Activated CD8-positive, alpha-beta memory T cell treated with anti-CD3 and anti-CD28 coated beads, Interleukin-2, amount 10 ng/mL, durations not matched to agents 7 days and 5 days (primary cell): Measurements from ENCODE around the gene RPTOR. TPM values are rescaled to one million over a fixed set of nuclear protein-coding genes. Genes with fewer than 3 reads are reported as not detected.

Experiments used
- ATAC-seq: fragments of 150-1000 bp; cut with Tn5 transposase; one replicate; pipeline ENCODE4 v1.10.0; 2021; ENCODE audit warnings: moderate library complexity
- CTCF ChIA-PET: fragments of 350-600 bp; sonication (Branson Sonifier 250); formaldehyde crosslinking; loops from one replicate; lab custom pipeline; 2021; ENCODE audit warnings: antibody characterized with exemption; lab: Charles Lee
- DNase-seq: peaks from one replicate; pipeline ENCODE4 v3.0.0-alpha.2; 2020
- H3K27ac Mint-ChIP-seq: one replicate; pipeline ENCODE4 v1.8.0; 2021; ENCODE audit warnings: mild to moderate bottlenecking, mixed read lengths
- H3K27me3 Mint-ChIP-seq: one replicate; pipeline ENCODE4 v1.8.0; 2021; ENCODE audit warnings: mixed read lengths
- H3K36me3 Mint-ChIP-seq: one replicate; pipeline ENCODE4 v1.8.0; 2021; ENCODE audit warnings: mild to moderate bottlenecking, mixed read lengths
- H3K4me1 Mint-ChIP-seq: one replicate; pipeline ENCODE4 v1.8.0; 2021; ENCODE audit warnings: mixed read lengths
- H3K4me3 Mint-ChIP-seq: one replicate; pipeline ENCODE4 v1.8.0; 2021; ENCODE audit warnings: mild to moderate bottlenecking, moderate library complexity, mixed read lengths
- H3K9me3 Mint-ChIP-seq: one replicate; pipeline ENCODE4 v1.8.0; 2022; ENCODE audit warnings: low read depth, mixed read lengths
- total RNA-seq, 2 experiments: library from RNA; stranded (reverse); gene quantifications; one replicate each; pipeline ENCODE4 v1.2.3, GENCODE V29; 2021

RPTOR gene
- total RNA-seq, 2 experiments from 2014 or later: 60.4 to 87.0 TPM

- ATAC-seq: no peak
Measured at GRCh38 chr17:80931421-80932265, 387.0 kb downstream of the RPTOR start.

GRCh38 chr17:80935526-80935925, 390.9 kb downstream of the RPTOR start:
- DNase-seq (no peak), ATAC-seq (no peak)
- Mint-ChIP-seq H3K4me3 (no peak overlapping the region), H3K4me1 (peaks cover 46% of the 10 kb centered on the region), H3K9me3 (no peaks in the 10 kb centered on the region), H3K27ac (peak overlapping the region; percentile 20), H3K36me3 (peaks cover 35% of the 10 kb centered on the region), H3K27me3 (no peaks in the 10 kb centered on the region)
- CTCF ChIA-PET: no interaction called here

More at GRCh38 chr17:80931421-80932265, 387.0 kb downstream of the RPTOR start:
- H3K27me3 Mint-ChIP-seq: no peaks in the 10 kb centered on the region
- peaks cover 12% of the 10 kb centered on the region for H3K4me1 Mint-ChIP-seq
- H3K4me3 Mint-ChIP-seq: no peak overlapping the region
- no peaks in the 10 kb centered on the region for H3K9me3 Mint-ChIP-seq
- CTCF ChIA-PET: no interaction called here
- DNase-seq: no peak
- peaks cover 43% of the 10 kb centered on the region for H3K36me3 Mint-ChIP-seq
- H3K27ac Mint-ChIP-seq: no peak overlapping the region

GRCh38 chr17:80936218-80936617, 391.6 kb downstream of the RPTOR start:
- no peaks in the 10 kb centered on the region for H3K27me3 Mint-ChIP-seq
- DNase-seq: no peak
- ATAC-seq: no peak
- H3K27ac Mint-ChIP-seq: no peak overlapping the region
- no peak overlapping the region for H3K4me3 Mint-ChIP-seq
- peaks cover 46% of the 10 kb centered on the region for H3K4me1 Mint-ChIP-seq
- peaks cover 38% of the 10 kb centered on the region for H3K36me3 Mint-ChIP-seq
- H3K9me3 Mint-ChIP-seq: no peaks in the 10 kb centered on the region
- CTCF ChIA-PET: interaction anchor here (1.1 to 1.2 kb wide), 2 partner anchors 37 to 166 kb away, joined by 3 to 4 read pairs; no protein-coding TSS in a partner anchor

DNA sequence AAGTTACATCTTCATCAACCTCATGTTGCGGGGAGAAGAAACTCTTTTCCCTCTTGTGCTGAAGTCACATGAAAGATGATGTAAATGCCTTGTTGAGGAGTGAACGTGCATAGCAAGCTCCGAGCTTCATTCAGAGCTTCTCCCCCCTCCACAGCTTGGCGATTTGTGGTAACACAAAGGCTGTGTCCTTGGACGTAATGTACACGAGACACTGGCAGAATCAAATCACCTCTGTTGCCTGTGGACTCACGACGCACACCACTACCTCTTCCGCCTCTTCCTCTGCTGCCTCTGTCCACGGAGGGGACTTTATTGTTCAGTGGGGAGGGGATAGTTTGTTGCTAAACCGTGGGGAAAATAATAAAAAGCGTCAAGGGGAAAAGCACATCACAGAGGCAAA, 392.1 kb downstream of the RPTOR start:
- peaks cover 39% of the 10 kb centered on the region for H3K36me3 Mint-ChIP-seq
- no peaks in the 10 kb centered on the region for H3K27me3 Mint-ChIP-seq
- no peaks in the 10 kb centered on the region for H3K9me3 Mint-ChIP-seq
- CTCF ChIA-PET: interaction anchor here (1.1 to 1.2 kb wide), 2 partner anchors 37 to 166 kb away, joined by 3 to 4 read pairs; no protein-coding TSS in a partner anchor
- H3K4me1 Mint-ChIP-seq: peaks cover 46% of the 10 kb centered on the region
- no peak for DNase-seq
- no peak overlapping the region for H3K27ac Mint-ChIP-seq
- ATAC-seq: no peak
- H3K4me3 Mint-ChIP-seq: no peak overlapping the region

- ATAC-seq (peak; percentile 7), DNase-seq (no peak)
- Mint-ChIP-seq H3K4me3 (no peak overlapping the region), H3K9me3 (no peaks in the 10 kb centered on the region), H3K27me3 (no peaks in the 10 kb centered on the region), H3K4me1 (peaks cover 46% of the 10 kb centered on the region), H3K27ac (peak overlapping the region; percentile 91), H3K36me3 (peaks cover 46% of the 10 kb centered on the region)
- CTCF ChIA-PET: interaction anchor here (0.8 to 2.0 kb wide), 10 partner anchors 15 to 514 kb away, joined by 3 to 6 read pairs (median 4); no protein-coding TSS in a partner anchor
Measured at GRCh38 chr17:80937462-80938381, 393.1 kb downstream of the RPTOR start.

GRCh38 chr17:80938556-80938955, 393.9 kb downstream of the RPTOR start:
- H3K4me3 Mint-ChIP-seq: peak overlapping the region; percentile 37
- ATAC-seq (peak; percentile 81), DNase-seq (peak; percentile 89)
- H3K27me3 Mint-ChIP-seq: no peaks in the 10 kb centered on the region
- no peaks in the 10 kb centered on the region for H3K9me3 Mint-ChIP-seq
- peak overlapping the region; percentile 91 for H3K27ac Mint-ChIP-seq
- CTCF ChIA-PET: interaction anchor here (0.8 to 2.0 kb wide), 8 partner anchors 16 to 515 kb away, joined by 3 to 6 read pairs (median 4); no protein-coding TSS in a partner anchor
- H3K4me1 Mint-ChIP-seq: peaks cover 46% of the 10 kb centered on the region
- H3K36me3 Mint-ChIP-seq: peaks cover 46% of the 10 kb centered on the region

- no peak for ATAC-seq
- peaks cover 47% of the 10 kb centered on the region for H3K36me3 Mint-ChIP-seq
Measured at GRCh38 chr17:80939151-80940145, 394.8 kb downstream of the RPTOR start.

DNA sequence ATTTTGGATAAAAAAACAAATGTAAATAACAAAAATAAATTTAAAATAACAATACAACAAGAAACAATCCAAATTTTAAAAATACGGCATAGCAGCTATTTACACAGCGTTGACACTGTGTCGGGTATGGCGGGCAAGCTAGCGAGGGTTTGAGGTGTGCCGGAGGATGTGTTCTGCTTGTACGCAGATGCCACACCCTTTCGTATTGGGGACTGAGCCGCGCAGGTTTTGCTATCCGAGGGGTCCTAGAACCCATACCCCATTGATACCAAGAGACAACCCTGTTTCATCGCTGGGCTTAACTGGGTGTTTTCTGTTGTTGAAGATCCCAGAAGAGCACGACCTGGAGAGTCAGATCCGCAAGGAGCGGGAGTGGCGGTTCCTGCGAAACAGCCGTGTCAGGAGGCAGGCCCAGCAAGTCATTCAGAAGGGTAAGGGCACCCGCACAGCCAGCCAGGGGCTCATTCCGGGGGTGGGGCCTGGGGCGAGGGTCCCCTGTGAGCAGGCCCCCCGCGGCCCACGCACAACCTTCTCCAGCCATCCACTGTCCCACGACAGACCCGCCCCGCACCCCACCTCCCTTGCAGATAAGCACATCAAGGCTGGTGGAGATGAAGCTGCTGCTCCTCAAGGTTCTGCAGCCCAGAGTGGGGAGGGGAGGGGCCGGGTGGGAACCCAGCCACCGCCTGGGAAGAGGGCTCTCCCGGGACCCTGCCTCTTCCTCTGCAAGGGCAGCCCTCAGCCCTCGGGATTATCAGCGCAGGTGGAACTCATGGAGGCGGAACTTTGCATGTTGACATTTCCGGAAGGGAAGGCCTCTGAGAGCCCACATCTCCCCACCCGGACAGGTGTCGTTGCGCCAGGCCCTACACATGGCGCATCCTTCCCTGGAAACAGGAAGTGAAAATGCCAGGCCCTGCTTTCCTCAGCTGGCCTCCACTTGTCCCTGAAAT, 395.8 kb downstream of the RPTOR start:
- H3K27me3 Mint-ChIP-seq: no peaks in the 10 kb centered on the region
- CTCF ChIA-PET: interaction anchor here (1.4 kb wide), 1 partner anchor 49 kb away, joined by 5 read pairs; no protein-coding TSS in a partner anchor
- no peaks in the 10 kb centered on the region for H3K9me3 Mint-ChIP-seq
- no peak for DNase-seq
- no peak for ATAC-seq
- peaks cover 44% of the 10 kb centered on the region for H3K4me1 Mint-ChIP-seq
- H3K27ac Mint-ChIP-seq: no peak overlapping the region
- H3K36me3 Mint-ChIP-seq: peaks cover 43% of the 10 kb centered on the region
- H3K4me3 Mint-ChIP-seq: no peak overlapping the region

More at GRCh38 chr17:80939151-80940145, 394.8 kb downstream of the RPTOR start:
- peak overlapping the region; percentile 37 for H3K4me3 Mint-ChIP-seq
- peak overlapping the region; percentile 91 for H3K27ac Mint-ChIP-seq
- DNase-seq: no peak
- no peaks in the 10 kb centered on the region for H3K27me3 Mint-ChIP-seq
- CTCF ChIA-PET: interaction anchor here (1.0 to 2.0 kb wide), 6 partner anchors 17 to 515 kb away, joined by 3 to 6 read pairs (median 4); no protein-coding TSS in a partner anchor
- no peaks in the 10 kb centered on the region for H3K9me3 Mint-ChIP-seq
- H3K4me1 Mint-ChIP-seq: peaks cover 46% of the 10 kb centered on the region

DNA sequence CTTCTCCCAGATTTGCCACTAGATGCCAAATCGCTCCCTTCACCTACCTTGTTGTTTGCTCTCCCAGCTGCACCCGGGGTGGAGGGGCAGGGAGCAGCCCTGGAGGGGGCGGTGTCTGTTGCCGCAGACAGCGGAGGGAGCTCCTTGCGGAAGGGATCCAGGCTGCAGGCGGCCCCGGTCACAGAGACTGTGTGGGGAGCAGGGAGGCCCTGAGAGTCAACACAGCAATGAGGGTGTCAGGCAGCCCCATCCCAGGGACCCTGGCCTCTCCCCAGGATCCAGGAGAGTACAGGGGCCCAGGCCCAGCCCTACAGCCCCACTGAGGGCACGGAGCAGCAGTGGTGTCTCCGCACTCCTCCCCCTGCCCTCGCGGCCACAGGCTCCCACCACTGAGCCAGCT, 396.5 kb downstream of the RPTOR start:
- no peak overlapping the region for H3K27ac Mint-ChIP-seq
- CTCF ChIA-PET: no interaction called here

GRCh38 chr17:80941743-80942422, 397.2 kb downstream of the RPTOR start:
- ATAC-seq: no peak

More for the DNA sequence above, 396.5 kb downstream of the RPTOR start:
- Mint-ChIP-seq H3K27me3 (no peaks in the 10 kb centered on the region), H3K4me3 (no peak overlapping the region), H3K36me3 (peaks cover 45% of the 10 kb centered on the region), H3K9me3 (no peaks in the 10 kb centered on the region), H3K4me1 (peaks cover 42% of the 10 kb centered on the region)
- ATAC-seq (no peak), DNase-seq (no peak)

More at GRCh38 chr17:80941743-80942422, 397.2 kb downstream of the RPTOR start:
- Mint-ChIP-seq H3K36me3 (peaks cover 49% of the 10 kb centered on the region), H3K9me3 (no peaks in the 10 kb centered on the region), H3K27ac (no peak overlapping the region), H3K4me3 (no peak overlapping the region), H3K4me1 (peaks cover 41% of the 10 kb centered on the region), H3K27me3 (no peaks in the 10 kb centered on the region)
- CTCF ChIA-PET: no interaction called here
- no peak for DNase-seq
